22Rv1 (cell line): ENCODE data around the gene RAP2C.

Experiments used
- ZFX ChIP-seq: fragments of 450-650 bp; IDR thresholded peaks from 2 replicates; pipeline ENCODE4 v1.6.1; 2017; ENCODE audit warnings: antibody characterized with exemption, borderline replicate concordance
- TF ChIP-seq, protein P1 (sequence below): fragments of 450-650 bp; IDR thresholded peaks from 2 replicates; pipeline ENCODE4 v1.5.1; 2017; ENCODE audit warnings: mild to moderate bottlenecking

DNA sequence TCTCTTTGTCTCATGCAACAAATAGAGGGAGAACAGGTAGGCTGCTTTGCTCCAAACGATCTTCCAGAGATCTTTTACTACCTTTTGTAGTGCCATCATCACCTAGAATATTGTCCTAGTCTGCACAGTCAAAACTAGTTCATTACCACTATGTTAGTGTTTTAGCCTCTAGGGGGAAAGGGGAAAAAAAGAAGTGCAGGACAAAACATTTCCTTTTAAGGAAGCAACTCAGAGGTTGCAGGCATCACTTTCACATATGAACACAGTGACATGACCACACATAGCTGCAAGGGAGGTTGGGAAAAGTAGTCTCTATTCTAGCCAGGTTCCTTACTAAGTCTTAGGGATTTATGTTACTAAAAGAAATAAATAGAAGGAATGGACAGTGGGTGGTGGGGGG lies 39.3 kb upstream of the RAP2C start:
- TF ChIP-seq, protein P1, sequence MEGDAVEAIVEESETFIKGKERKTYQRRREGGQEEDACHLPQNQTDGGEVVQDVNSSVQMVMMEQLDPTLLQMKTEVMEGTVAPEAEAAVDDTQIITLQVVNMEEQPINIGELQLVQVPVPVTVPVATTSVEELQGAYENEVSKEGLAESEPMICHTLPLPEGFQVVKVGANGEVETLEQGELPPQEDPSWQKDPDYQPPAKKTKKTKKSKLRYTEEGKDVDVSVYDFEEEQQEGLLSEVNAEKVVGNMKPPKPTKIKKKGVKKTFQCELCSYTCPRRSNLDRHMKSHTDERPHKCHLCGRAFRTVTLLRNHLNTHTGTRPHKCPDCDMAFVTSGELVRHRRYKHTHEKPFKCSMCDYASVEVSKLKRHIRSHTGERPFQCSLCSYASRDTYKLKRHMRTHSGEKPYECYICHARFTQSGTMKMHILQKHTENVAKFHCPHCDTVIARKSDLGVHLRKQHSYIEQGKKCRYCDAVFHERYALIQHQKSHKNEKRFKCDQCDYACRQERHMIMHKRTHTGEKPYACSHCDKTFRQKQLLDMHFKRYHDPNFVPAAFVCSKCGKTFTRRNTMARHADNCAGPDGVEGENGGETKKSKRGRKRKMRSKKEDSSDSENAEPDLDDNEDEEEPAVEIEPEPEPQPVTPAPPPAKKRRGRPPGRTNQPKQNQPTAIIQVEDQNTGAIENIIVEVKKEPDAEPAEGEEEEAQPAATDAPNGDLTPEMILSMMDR = no peak
- no peak for TF ChIP-seq ZFX
